Stimulated activated CD8-positive, alpha-beta memory T cell treated with anti-CD3 and anti-CD28 coated beads, Interleukin-15, amount 100 ng/mL, for 24 hours (primary cell): ENCODE measurements around the gene ZDHHC11B.
"Not testable (repeated sequence)": the region's sequence is repeated elsewhere in the genome, so short reads cannot be mapped to it uniquely, and the experiment has no call there.

ENCODE experiments used
- DNase-seq: peaks from one replicate; pipeline ENCODE4 v3.0.0-alpha.2; 2020; ENCODE audit warnings: low read depth

Gene ZDHHC11B

GRCh38 chr5:784428-785177 is at the start of gene ZDHHC11B:
Gene ZDHHC11B (minus strand): TSS chr5:784729. CDS start chr5:766919, 17,810 bp downstream.
- DNase-seq = peak; percentile 89

- DNase-seq = not testable (repeated sequence)
Observed at GRCh38 chr5:834013-834412, 49.5 kb upstream of the ZDHHC11B start.

GRCh38 chr5:828194-828593 is 43.7 kb upstream of the ZDHHC11B start:
- DNase-seq = not testable (repeated sequence)

GRCh38 chr5:825544-825943 is 41.0 kb upstream of the ZDHHC11B start:
- not testable (repeated sequence) for DNase-seq

- no peak for DNase-seq
Observed at GRCh38 chr5:821504-821903, 37.0 kb upstream of the ZDHHC11B start.

GRCh38 chr5:820245-820644 is 35.7 kb upstream of the ZDHHC11B start:
- DNase-seq = no peak

GRCh38 chr5:819078-819477 is 34.5 kb upstream of the ZDHHC11B start:
- DNase-seq = no peak

GRCh38 chr5:816176-816575 is 31.6 kb upstream of the ZDHHC11B start:
- no peak for DNase-seq

- DNase-seq = no peak
Observed at GRCh38 chr5:815449-815848, 30.9 kb upstream of the ZDHHC11B start.

- DNase-seq = not testable (repeated sequence)
Observed at GRCh38 chr5:813575-813974, 29.0 kb upstream of the ZDHHC11B start.

- not testable (repeated sequence) for DNase-seq
Observed at GRCh38 chr5:811384-811783, 26.9 kb upstream of the ZDHHC11B start.

GRCh38 chr5:807719-808514 is 23.4 kb upstream of the ZDHHC11B start:
- DNase-seq = not testable (repeated sequence)

GRCh38 chr5:801472-801871 is 16.9 kb upstream of the ZDHHC11B start:
- DNase-seq = no peak

GRCh38 chr5:801055-801454 is 16.5 kb upstream of the ZDHHC11B start:
- DNase-seq = not testable (repeated sequence)

GRCh38 chr5:798505-799138 is 14.1 kb upstream of the ZDHHC11B start:
- not testable (repeated sequence) for DNase-seq

- not testable (repeated sequence) for DNase-seq
Observed at GRCh38 chr5:797986-798385, 13.5 kb upstream of the ZDHHC11B start.

GRCh38 chr5:795873-796272 is 11.3 kb upstream of the ZDHHC11B start:
- not testable (repeated sequence) for DNase-seq

GRCh38 chr5:794948-795347 is 10.4 kb upstream of the ZDHHC11B start:
- DNase-seq = not testable (repeated sequence)

- DNase-seq = not testable (repeated sequence)
Observed at GRCh38 chr5:788703-789102, 4.2 kb upstream of the ZDHHC11B start.

GRCh38 chr5:787857-788233 is 3.3 kb upstream of the ZDHHC11B start:
- DNase-seq = not testable (repeated sequence)

GRCh38 chr5:787224-787856 is 2.8 kb upstream of the ZDHHC11B start:
- not testable (repeated sequence) for DNase-seq

GRCh38 chr5:785181-785705 is 714 bp upstream of the ZDHHC11B start:
- not testable (repeated sequence) for DNase-seq
